Right ventricle myocardium superior (tissue), 1 donor: ENCODE data around the gene RAVER2. TPM values are rescaled to one million over a fixed set of nuclear protein-coding genes. Genes with fewer than 3 reads are reported as not detected.

Source experiments
- ATAC-seq: fragments of 200-7000 bp; cut with Tn5 transposase; one replicate; pipeline ENCODE4 v1.9.1; 2020; ENCODE audit warnings: mild to moderate bottlenecking; ENCODE audit not compliant: poor library complexity
- DNase-seq: peaks from one replicate; pipeline ENCODE4 v3.0.0-alpha.2; 2020
- intact Hi-C: fragments of 100-400 bp; cut with DNase I; formaldehyde crosslinking; loops from one replicate; pipeline ENCODE4 v1.11.2; 2022
- total RNA-seq: library from RNA; stranded (reverse); fragmentation: NEBNext Ultra II Directional; extraction: Animal tissue kit (Norgen Biotek cat#: 25700); gene quantifications from one replicate; pipeline ENCODE4 v1.2.1, GENCODE V29; 2021
- donor health status: DM: no; HTN: yes; CAD: no; lungs with severe emphysema.

Gene RAVER2
- total RNA-seq, 1 donor from 2014 or later = 30.1 TPM

GRCh38 chr1:64861611-64862010 is 116.7 kb downstream of the RAVER2 start:
- DNase-seq = no peak
- intact Hi-C loops = loop anchor here (10.0 kb wide), 1 partner anchor 213 kb away; no protein-coding TSS in a partner anchor
- ATAC-seq = peak; percentile 68

- intact Hi-C loops = loop anchor here (10.0 kb wide), 1 partner anchor 211 kb away; no protein-coding TSS in a partner anchor
- peak; percentile 84 for DNase-seq
- peak; percentile 86 for ATAC-seq
Measured at GRCh38 chr1:64864018-64864940, 119.4 kb downstream of the RAVER2 start.

- DNase-seq = no peak
- no peak for ATAC-seq
- intact Hi-C loops = loop anchor here (10.0 kb wide), 1 partner anchor 210 kb away; no protein-coding TSS in a partner anchor
Measured at GRCh38 chr1:64865105-64865757, 120.4 kb downstream of the RAVER2 start.

GRCh38 chr1:64866689-64867088 is 121.8 kb downstream of the RAVER2 start:
- DNase-seq (no peak), ATAC-seq (no peak)
- intact Hi-C loops = loop anchor here (10.0 kb wide), 1 partner anchor 208 kb away; no protein-coding TSS in a partner anchor

GRCh38 chr1:64867266-64867665 is 122.4 kb downstream of the RAVER2 start:
- DNase-seq = no peak
- no peak for ATAC-seq
- intact Hi-C loops = loop anchor here (10.0 kb wide), 1 partner anchor 208 kb away; no protein-coding TSS in a partner anchor

- intact Hi-C loops = no loop called here
- no peak for ATAC-seq
- no peak for DNase-seq
Measured at GRCh38 chr1:64871256-64871655, 126.4 kb downstream of the RAVER2 start.

GRCh38 chr1:64872067-64872466 is 127.2 kb downstream of the RAVER2 start:
- intact Hi-C loops = no loop called here
- ATAC-seq (no peak), DNase-seq (no peak)

GRCh38 chr1:64873576-64873975 is 128.7 kb downstream of the RAVER2 start:
- intact Hi-C loops = no loop called here
- DNase-seq (no peak), ATAC-seq (no peak)

GRCh38 chr1:64874666-64875065 is 129.8 kb downstream of the RAVER2 start:
- DNase-seq = no peak
- peak; percentile 51 for ATAC-seq
- intact Hi-C loops = no loop called here

GRCh38 chr1:64875101-64875500 is 130.2 kb downstream of the RAVER2 start:
- ATAC-seq = peak; percentile 74
- intact Hi-C loops = no loop called here
- peak; percentile 52 for DNase-seq

GRCh38 chr1:64875606-64876005 is 130.7 kb downstream of the RAVER2 start:
- ATAC-seq (peak; percentile 96), DNase-seq (peak; percentile 68)
- intact Hi-C loops = no loop called here

- ATAC-seq (no peak), DNase-seq (no peak)
- intact Hi-C loops = no loop called here
Measured at GRCh38 chr1:64877151-64877550, 132.3 kb downstream of the RAVER2 start.

GRCh38 chr1:64877598-64877997 is 132.7 kb downstream of the RAVER2 start:
- ATAC-seq (no peak), DNase-seq (no peak)
- intact Hi-C loops = no loop called here

GRCh38 chr1:64878090-64878489 is 133.2 kb downstream of the RAVER2 start:
- DNase-seq (no peak), ATAC-seq (no peak)
- intact Hi-C loops = no loop called here

- DNase-seq (no peak), ATAC-seq (no peak)
- intact Hi-C loops = no loop called here
Measured at GRCh38 chr1:64878931-64879611, 134.2 kb downstream of the RAVER2 start.

- ATAC-seq = no peak
- intact Hi-C loops = no loop called here
- no peak for DNase-seq
Measured at GRCh38 chr1:64880449-64880848, 135.6 kb downstream of the RAVER2 start.

GRCh38 chr1:64881281-64881680 is 136.4 kb downstream of the RAVER2 start:
- no peak for DNase-seq
- intact Hi-C loops = no loop called here
- ATAC-seq = no peak
